Smooth muscle cell (in vitro differentiated cells): Measurements from ENCODE around the gene KRTAP5-5. TPM values are rescaled to one million over a fixed set of nuclear protein-coding genes. Genes with fewer than 3 reads are reported as not detected.
"Not testable (repeated sequence)": the region's sequence is repeated elsewhere in the genome, so short reads cannot be mapped to it uniquely, and the experiment has no call there.

Experiments used
- DNase-seq: peaks from one replicate; lab custom pipeline; 2025; ENCODE audit not compliant: unreplicated experiment; lab: John Stamatoyannopoulos, UW
- H2AFZ ChIP-seq: fragments of 200-600 bp; sonication (generic); 2 replicates; pipeline ENCODE4 v1.6.0; 2016; ENCODE audit warnings: antibody characterized with exemption, low read depth, mild to moderate bottlenecking
- H3F3A ChIP-seq: fragments of 200-600 bp; sonication (generic); 2 replicates; pipeline ENCODE4 v1.6.0; 2017; ENCODE audit warnings: antibody characterized with exemption, low read depth
- H3K27ac ChIP-seq: fragments of 200-600 bp; sonication (generic); 2 replicates; pipeline ENCODE4 v1.5.1; 2016; ENCODE audit warnings: low read depth, mild to moderate bottlenecking
- H3K27me3 ChIP-seq: fragments of 200-600 bp; sonication (generic); 2 replicates; pipeline ENCODE4 v1.6.1; 2016; ENCODE audit warnings: low read depth, mild to moderate bottlenecking
- H3K36me3 ChIP-seq: fragments of 200-600 bp; sonication (generic); 2 replicates; pipeline ENCODE4 v1.5.1; 2016; ENCODE audit warnings: low read depth
- H3K4me1 ChIP-seq: fragments of 200-600 bp; sonication (generic); 2 replicates; pipeline ENCODE4 v1.5.1; 2016; ENCODE audit warnings: low read depth
- H3K4me2 ChIP-seq: fragments of 200-600 bp; sonication (generic); 2 replicates; pipeline ENCODE4 v1.6.0; 2016; ENCODE audit warnings: mild to moderate bottlenecking
- H3K4me3 ChIP-seq: fragments of 200-600 bp; sonication (generic); 2 replicates; pipeline ENCODE4 v1.5.1; 2016; ENCODE audit warnings: mild to moderate bottlenecking
- H3K79me2 ChIP-seq: fragments of 200-600 bp; sonication (generic); 2 replicates; pipeline ENCODE4 v1.6.0; 2016; ENCODE audit warnings: low read depth, mild to moderate bottlenecking
- H3K9ac ChIP-seq: fragments of 200-600 bp; sonication (generic); 2 replicates; pipeline ENCODE4 v1.6.0; 2016; ENCODE audit warnings: low read depth
- H3K9me3 ChIP-seq: fragments of 200-600 bp; sonication (generic); replicated peaks from 2 replicates; pipeline ENCODE4 v1.5.1; 2016; ENCODE audit warnings: low read depth
- H4K20me1 ChIP-seq: fragments of 200-600 bp; sonication (generic); 2 replicates; pipeline ENCODE4 v1.6.0; 2016; ENCODE audit warnings: low read depth
- CTCF ChIP-seq: fragments of 200-600 bp; sonication (generic); IDR thresholded peaks from 2 replicates; pipeline ENCODE4 v1.5.1; 2017; ENCODE audit warnings: borderline replicate concordance, mild to moderate bottlenecking, antibody characterized with exemption; ENCODE audit not compliant: insufficient read depth, poor library complexity, severe bottlenecking
- WGBS: methylation state at CpG from one replicate; pipeline ENCODE4 v1.1.7; 2016; ENCODE audit warnings: low lambda C conversion rate; 5-methylcytosine and 5-hydroxymethylcytosine counted together
- polyA plus RNA-seq: library from polyadenylated mRNA; unstranded; fragments of >200 nt; fragmentation: Nextera tagmentation; extraction: Ambion mirVana; gene quantifications from 2 replicates; pipeline ENCODE4 v1.2.1, GENCODE V29; 2016
- total RNA-seq: library from RNA; depleted of rRNA; stranded (reverse); fragments of >200 nt; gene quantifications from 2 replicates; pipeline ENCODE4 v1.2.3, GENCODE V29; 2014

The KRTAP5-5 gene
- total and polyA plus RNA-seq, 2 experiments from 2014 or later: not detected

DNA sequence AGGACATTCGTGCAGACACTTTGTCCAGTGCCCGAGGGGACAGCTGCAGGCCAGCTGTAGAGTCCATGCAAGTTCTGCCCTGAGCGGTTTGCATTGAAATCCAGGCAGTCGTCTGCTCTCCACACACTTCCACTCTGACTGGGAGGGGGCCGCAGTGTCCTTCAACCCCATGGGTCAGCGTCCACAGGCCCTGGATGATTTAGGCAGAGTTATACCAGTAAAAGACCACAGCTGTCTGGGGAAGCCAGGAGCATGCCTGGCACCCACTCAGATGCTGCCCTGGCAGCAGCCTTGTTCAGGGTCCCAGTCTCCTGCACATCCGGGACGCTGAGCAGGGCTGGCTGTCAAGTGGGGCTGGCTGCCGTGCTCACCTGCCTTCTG is 26.5 kb downstream of the KRTAP5-5 start:
- Histone ChIP-seq H3K27ac (no peak overlapping the region), H3K4me2 (peak overlapping the region; percentile 36), H2AFZ (no peak overlapping the region), H3F3A (peaks cover 7% of the 10 kb centered on the region), H3K36me3 (no peaks in the 10 kb centered on the region), H3K9me3 (no peaks in the 10 kb centered on the region), H3K27me3 (no peaks in the 10 kb centered on the region), H3K4me3 (no peak overlapping the region), H3K9ac (no peak overlapping the region), H3K4me1 (peaks cover 10% of the 10 kb centered on the region), H4K20me1 (no peaks in the 10 kb centered on the region), H3K79me2 (no peaks in the 10 kb centered on the region)
- no peak for DNase-seq
- no peak for TF ChIP-seq CTCF
- 79% methylated on average over 9 of the region's 9 CpGs for WGBS

GRCh38 chr11:1656670-1657069 is 27.1 kb downstream of the KRTAP5-5 start:
- H3K9ac ChIP-seq: no peak overlapping the region
- peaks cover 10% of the 10 kb centered on the region for H3K4me1 ChIP-seq
- no peaks in the 10 kb centered on the region for H3K9me3 ChIP-seq
- H3K36me3 ChIP-seq: no peaks in the 10 kb centered on the region
- H3K4me2 ChIP-seq: no peak overlapping the region
- H3K27ac ChIP-seq: no peak overlapping the region
- no peaks in the 10 kb centered on the region for H4K20me1 ChIP-seq
- WGBS: 76% methylated on average over 7 of the region's 7 CpGs
- H3K4me3 ChIP-seq: no peak overlapping the region
- peaks cover 6% of the 10 kb centered on the region for H3F3A ChIP-seq
- no peak overlapping the region for H2AFZ ChIP-seq
- no peak for TF ChIP-seq CTCF
- H3K79me2 ChIP-seq: no peaks in the 10 kb centered on the region
- DNase-seq: no peak
- no peaks in the 10 kb centered on the region for H3K27me3 ChIP-seq

DNA sequence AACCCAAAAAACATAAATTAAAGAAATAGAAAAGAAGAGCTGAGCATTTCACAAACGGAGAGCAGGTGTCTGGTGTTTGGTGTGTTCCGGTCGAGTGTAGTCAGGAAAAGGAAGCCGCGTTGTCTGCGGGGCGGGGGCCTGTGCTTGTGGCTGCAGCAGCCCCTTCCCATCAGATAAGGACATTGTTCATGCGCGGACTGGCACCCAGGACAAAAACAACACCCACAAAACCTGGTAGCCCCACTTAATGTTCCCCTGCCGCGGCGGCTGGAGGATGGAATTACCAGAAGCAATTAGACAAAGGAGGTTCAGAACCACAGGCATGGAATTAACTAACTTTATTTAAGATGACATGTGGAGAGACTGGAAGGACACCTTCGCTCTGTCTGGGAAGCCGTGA is 29.9 kb downstream of the KRTAP5-5 start:
- 94% methylated on average over 14 of the region's 14 CpGs for WGBS
- DNase-seq: no peak
- H3K36me3 ChIP-seq: no peaks in the 10 kb centered on the region
- H3K4me3 ChIP-seq: no peak overlapping the region
- H3K4me1 ChIP-seq: no peaks in the 10 kb centered on the region
- H3K9me3 ChIP-seq: no peaks in the 10 kb centered on the region
- no peaks in the 10 kb centered on the region for H3K27me3 ChIP-seq
- no peaks in the 10 kb centered on the region for H4K20me1 ChIP-seq
- no peak overlapping the region for H3K4me2 ChIP-seq
- H3K79me2 ChIP-seq: no peaks in the 10 kb centered on the region
- TF ChIP-seq CTCF: no peak
- H3K27ac ChIP-seq: no peak overlapping the region
- H3F3A ChIP-seq: no peaks in the 10 kb centered on the region
- H3K9ac ChIP-seq: no peak overlapping the region
- no peak overlapping the region for H2AFZ ChIP-seq

DNA sequence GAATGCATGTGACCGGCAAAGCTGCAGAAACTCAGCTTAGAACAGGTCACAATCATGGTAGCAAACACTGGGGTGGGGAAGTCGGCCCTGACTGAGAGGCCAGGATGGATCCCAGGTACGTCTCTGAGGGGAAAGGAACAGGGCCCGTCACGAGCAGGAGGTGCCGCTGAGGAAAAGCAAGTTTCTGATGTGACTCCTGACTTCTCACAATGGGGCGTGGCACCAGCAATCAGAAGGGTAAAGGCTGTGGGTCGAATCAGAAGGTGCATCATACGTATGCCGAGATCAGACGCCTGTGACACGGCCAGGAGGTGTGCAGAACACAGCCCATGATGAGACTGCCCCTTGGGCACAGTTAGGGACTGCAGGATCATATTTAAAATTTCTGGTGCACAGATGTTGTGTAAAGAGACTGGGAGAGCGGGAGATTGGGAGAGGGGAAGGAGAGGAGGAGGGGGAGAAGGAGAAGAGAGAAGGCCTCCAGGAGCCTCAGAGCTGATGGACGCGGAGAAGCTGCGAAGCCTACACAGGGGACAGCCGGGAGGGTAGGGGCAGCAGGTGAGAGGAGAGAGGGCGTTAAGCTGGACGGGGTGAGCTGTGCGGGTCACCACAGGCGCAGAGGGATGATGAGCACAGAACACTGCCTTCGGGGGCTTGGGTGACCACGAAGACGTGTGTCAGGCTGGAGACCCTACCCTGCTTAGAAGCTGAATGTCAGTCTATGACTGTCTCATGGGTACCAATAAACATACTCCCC is 30.7 kb downstream of the KRTAP5-5 start:
- no peaks in the 10 kb centered on the region for H3K27me3 ChIP-seq
- H2AFZ ChIP-seq: no peak overlapping the region
- H3K27ac ChIP-seq: no peak overlapping the region
- H3K4me3 ChIP-seq: no peak overlapping the region
- no peaks in the 10 kb centered on the region for H3K4me1 ChIP-seq
- H3K9ac ChIP-seq: no peak overlapping the region
- TF ChIP-seq CTCF: no peak
- H3K79me2 ChIP-seq: no peaks in the 10 kb centered on the region
- no peaks in the 10 kb centered on the region for H3K36me3 ChIP-seq
- DNase-seq: no peak
- 86% methylated on average over 23 of the region's 24 CpGs for WGBS
- H3K4me2 ChIP-seq: no peak overlapping the region
- no peaks in the 10 kb centered on the region for H3F3A ChIP-seq
- H4K20me1 ChIP-seq: no peaks in the 10 kb centered on the region
- H3K9me3 ChIP-seq: no peaks in the 10 kb centered on the region

DNA sequence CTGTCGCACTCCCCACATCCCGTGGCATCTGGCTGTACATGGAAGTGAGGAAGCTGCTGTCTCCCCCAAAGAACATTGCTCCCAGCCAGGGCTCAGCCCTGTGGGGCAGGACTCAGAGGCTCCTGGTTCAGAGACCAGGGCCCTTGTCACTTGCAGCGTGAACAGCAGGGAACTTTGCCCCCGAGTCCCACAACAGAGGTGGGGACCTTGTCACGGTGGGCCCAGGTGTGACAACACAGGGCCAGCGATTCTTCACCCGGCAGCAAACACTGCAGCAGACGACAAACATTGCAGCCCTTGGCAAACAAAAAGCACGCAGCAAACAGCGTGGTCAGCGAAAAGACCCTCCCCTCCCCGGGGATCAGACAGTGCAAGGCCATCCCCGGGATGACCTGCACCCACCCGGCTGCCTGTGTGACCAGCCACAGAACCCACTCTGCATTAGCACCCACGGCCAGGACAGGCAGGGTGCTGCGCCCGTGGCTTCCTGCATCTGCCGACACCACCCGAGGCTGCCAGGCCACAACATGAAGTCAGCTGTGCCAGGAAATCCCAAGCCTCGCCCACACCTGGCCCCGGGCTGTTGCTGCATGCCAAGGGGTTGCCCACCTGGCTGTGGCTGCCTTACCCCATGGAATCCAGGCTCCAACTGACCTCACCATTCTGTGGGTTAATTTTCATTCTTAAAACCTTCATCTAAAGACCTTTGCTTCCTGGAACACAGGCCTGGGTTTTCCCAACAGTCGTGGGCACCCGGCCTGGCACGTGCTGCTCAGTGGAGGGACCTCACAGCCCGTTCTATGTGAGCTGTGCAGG is 32.1 kb downstream of the KRTAP5-5 start:
- H3K27ac ChIP-seq, H3F3A ChIP-seq, H3K9me3 ChIP-seq, H3K9ac ChIP-seq, H3K27me3 ChIP-seq, H3K36me3 ChIP-seq, H3K79me2 ChIP-seq, DNase-seq, H2AFZ ChIP-seq, H3K4me3 ChIP-seq, H3K4me1 ChIP-seq, H4K20me1 ChIP-seq, H3K4me2 ChIP-seq: not testable (repeated sequence)
- 81% methylated on average over 18 of the region's 25 CpGs for WGBS
